Measurements from ENCODE around the gene MARCHF10.

- TF ChIP-seq EP300 (IDR thresholded peaks at IDR 0.05; ENCODE audit: low read depth in 2 of 2, low read length in 2 of 2) (no peak), EP300 (CRISPR knock-in tag; IDR thresholded peaks at IDR 0.05; ENCODE audit: borderline replicate concordance) (no peak), NFYB (CRISPR knock-in tag; IDR thresholded peaks at IDR 0.05) (no peak), MLLT10 (CRISPR knock-in tag; IDR thresholded peaks at IDR 0.05) (no peak), CTCF (CRISPR knock-in tag; IDR thresholded peaks at IDR 0.05) (no peak), SP140L (CRISPR knock-in tag; IDR thresholded peaks at IDR 0.05; ENCODE audit: borderline replicate concordance) (no peak)
Observed at GRCh38 chr17:62675701-62676100, 132.4 kb downstream of the MARCHF10 start.
